Sigmoid colon (tissue), 4 donors: ENCODE data around the gene TOP2B.

Experiments
- EP300 ChIP-seq, 4 donors: sonication (generic); formaldehyde crosslinking; IDR thresholded peaks; one replicate each; pipeline ENCODE4 v1.6.1; 2017; ENCODE audit warnings: antibody characterized with exemption in 4 of 4
- POLR2A ChIP-seq, 2 donors: fragments of 450-650 bp; IDR thresholded peaks; one replicate each; pipeline ENCODE4 v1.6.1; 2016; ENCODE audit warnings: antibody characterized with exemption in 2 of 2, mild to moderate bottlenecking in 2 of 2, moderate library complexity in 2 of 2
- TF ChIP-seq, protein P1 (sequence below), 4 experiments: fragments of 450-650 bp in 3 of 4; fragments of 200-600 bp in 1 of 4; IDR thresholded peaks; one replicate each; pipeline ENCODE4 v1.5.1; 2016 to 2019; ENCODE audit warnings: antibody characterized with exemption in 4 of 4, mild to moderate bottlenecking in 3 of 4, moderate library complexity in 2 of 4

- TF ChIP-seq POLR2A (IDR thresholded peaks at IDR 0.05) (no peak), EP300 (IDR thresholded peaks at IDR 0.05) (no peak)
- TF ChIP-seq, protein P1, sequence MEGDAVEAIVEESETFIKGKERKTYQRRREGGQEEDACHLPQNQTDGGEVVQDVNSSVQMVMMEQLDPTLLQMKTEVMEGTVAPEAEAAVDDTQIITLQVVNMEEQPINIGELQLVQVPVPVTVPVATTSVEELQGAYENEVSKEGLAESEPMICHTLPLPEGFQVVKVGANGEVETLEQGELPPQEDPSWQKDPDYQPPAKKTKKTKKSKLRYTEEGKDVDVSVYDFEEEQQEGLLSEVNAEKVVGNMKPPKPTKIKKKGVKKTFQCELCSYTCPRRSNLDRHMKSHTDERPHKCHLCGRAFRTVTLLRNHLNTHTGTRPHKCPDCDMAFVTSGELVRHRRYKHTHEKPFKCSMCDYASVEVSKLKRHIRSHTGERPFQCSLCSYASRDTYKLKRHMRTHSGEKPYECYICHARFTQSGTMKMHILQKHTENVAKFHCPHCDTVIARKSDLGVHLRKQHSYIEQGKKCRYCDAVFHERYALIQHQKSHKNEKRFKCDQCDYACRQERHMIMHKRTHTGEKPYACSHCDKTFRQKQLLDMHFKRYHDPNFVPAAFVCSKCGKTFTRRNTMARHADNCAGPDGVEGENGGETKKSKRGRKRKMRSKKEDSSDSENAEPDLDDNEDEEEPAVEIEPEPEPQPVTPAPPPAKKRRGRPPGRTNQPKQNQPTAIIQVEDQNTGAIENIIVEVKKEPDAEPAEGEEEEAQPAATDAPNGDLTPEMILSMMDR (IDR thresholded peaks at IDR 0.05) = no peak
These were observed 46.4 kb upstream of the TOP2B start for GRCh38 chr3:25711090-25711489.
